Omental fat pad (tissue), 4 donors: ENCODE results near the gene TEX12. TPM values are rescaled to one million over a fixed set of nuclear protein-coding genes. Genes with fewer than 3 reads are reported as not detected.
"Not testable (repeated sequence)": the region's sequence is repeated elsewhere in the genome, so short reads cannot be mapped to it uniquely, and the experiment has no call there.

Experiments
- ATAC-seq: fragments of 150-250 bp; one replicate; pipeline ENCODE4 v1.9.1; 2016; ENCODE audit warnings: mild to moderate bottlenecking, moderate library complexity; ENCODE audit not compliant: low FRiP score
- DNase-seq: peaks from one replicate; pipeline ENCODE4 v3.0.0-alpha.2; 2019; ENCODE audit warnings: low spot score
- CTCF ChIP-seq, 3 donors: fragments of 450-650 bp; IDR thresholded peaks; one replicate each; pipeline ENCODE4 v1.5.1; 2016 to 2017; ENCODE audit warnings: antibody characterized with exemption in 3 of 3, mild to moderate bottlenecking in 3 of 3, moderate library complexity in 2 of 3
- total RNA-seq, 4 donors: library from RNA; depleted of rRNA; stranded (reverse); fragments of >200 nt; gene quantifications; one replicate each; pipeline ENCODE4 v1.1.0, GENCODE V29; 2016

The TEX12 gene
- total RNA-seq, 4 donors from 2014 or later, result 0.96 TPM; not detected in 3

GRCh38 chr11:112159098-112160065 is 7.8 kb upstream of the TEX12 start:
- no peak for DNase-seq
- no peak for TF ChIP-seq CTCF (IDR thresholded peaks at IDR 0.05)
- ATAC-seq, result no peak

- ATAC-seq, result no peak
- DNase-seq, result no peak
- TF ChIP-seq CTCF (IDR thresholded peaks at IDR 0.05), result no peak
Measured at GRCh38 chr11:112160091-112160848, 6.9 kb upstream of the TEX12 start.

- DNase-seq, result no peak
- TF ChIP-seq CTCF (IDR thresholded peaks at IDR 0.05), result no peak
- ATAC-seq, result no peak
Measured at GRCh38 chr11:112161012-112161411, 6.2 kb upstream of the TEX12 start.

GRCh38 chr11:112162200-112162599 is 5.0 kb upstream of the TEX12 start:
- ATAC-seq, result not testable (repeated sequence)

GRCh38 chr11:112162761-112163546 is 4.2 kb upstream of the TEX12 start:
- ATAC-seq, result peak; percentile 26
- TF ChIP-seq CTCF (IDR thresholded peaks at IDR 0.05), result no peak
- DNase-seq, result no peak

More at GRCh38 chr11:112162200-112162599, 5.0 kb upstream of the TEX12 start:
- DNase-seq, result not testable (repeated sequence)

- no peak for DNase-seq
- TF ChIP-seq CTCF (IDR thresholded peaks at IDR 0.05), result no peak
- ATAC-seq, result peak; percentile 72
Measured at GRCh38 chr11:112163875-112164685, 3.1 kb upstream of the TEX12 start, which contains the start of gene IL18. Gene IL18, minus strand, starts transcription at chr11:112164094. Its CDS starts 9,041 bp downstream, at chr11:112155053.
